Heart left ventricle (tissue), 13 donors: ENCODE results near the gene SCFD2.

Experiments
- POLR2A ChIP-seq, 2 donors: fragments of 450-650 bp; IDR thresholded peaks; one replicate each; pipeline ENCODE4 v1.6.1; 2017; ENCODE audit warnings: antibody characterized with exemption in 2 of 2, mild to moderate bottlenecking in 2 of 2, moderate library complexity in 2 of 2
- TF ChIP-seq, protein P1 (sequence below), 12 donors: fragments of 200-600 bp; sonication (generic) in 4 of 12; IDR thresholded peaks; one replicate each; pipeline versions ENCODE4 v1.5.0 to v1.8.0; 2018 to 2022; ENCODE audit warnings: antibody characterized with exemption in 12 of 12, mild to moderate bottlenecking in 5 of 12
- donor health status: ischemic (EF 13 %, LVEDD 7.1; RV severe dilation, severe dysfunction).
- donor health status: DM: no; HTN: yes; CAD: no.
- donor health status: DM: no; HTN: no; CAD: no.
- donor health status: ischemic (EF 25% LVEDD 6.9; RV normal size, moderate dysfunction).
- donor health status: ischemic (EF 25% LVEDD 5.7; RV mildly dilated, moderate dysfunction).
- donor health status: ischemic (EF 35%, LVEDD 5.7; RV mildly dilated, moderate dysfunction).
- donor health status: nonischemic (EF 11% LVEDD 7.7; RV severe dilation, severe dysfunction).
- donor health status: DM: yes; HTN: yes; CAD: no.
- donor health status: PGD.
- donor health status: ischemic (EF 29% LVEDD 5.4; RV normal size, mild dysfunction).
- donor health status: nonischemic (EF 23%, LVEDD 6.1; RV moderate dilation, normal function).

DNA sequence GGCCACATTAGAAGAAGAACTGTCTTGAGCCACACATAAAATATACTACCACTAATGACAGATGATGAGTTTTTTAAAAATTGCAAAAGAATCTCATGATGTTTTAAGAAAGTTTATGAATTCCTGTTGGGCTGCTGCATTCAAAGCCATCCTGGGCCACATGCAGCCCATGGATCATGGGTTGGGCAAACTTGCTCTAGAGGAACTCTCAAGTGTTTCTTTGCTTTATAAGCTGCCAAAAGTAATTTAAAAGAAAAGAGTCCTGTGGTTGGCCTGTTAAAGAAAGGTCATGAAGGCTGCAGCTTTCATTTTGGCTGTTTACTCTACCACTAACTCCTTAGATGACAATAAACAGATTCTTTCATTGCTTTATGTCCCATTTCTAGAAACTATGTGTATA is 218.2 kb downstream of the SCFD2 start:
- TF ChIP-seq, protein P1, sequence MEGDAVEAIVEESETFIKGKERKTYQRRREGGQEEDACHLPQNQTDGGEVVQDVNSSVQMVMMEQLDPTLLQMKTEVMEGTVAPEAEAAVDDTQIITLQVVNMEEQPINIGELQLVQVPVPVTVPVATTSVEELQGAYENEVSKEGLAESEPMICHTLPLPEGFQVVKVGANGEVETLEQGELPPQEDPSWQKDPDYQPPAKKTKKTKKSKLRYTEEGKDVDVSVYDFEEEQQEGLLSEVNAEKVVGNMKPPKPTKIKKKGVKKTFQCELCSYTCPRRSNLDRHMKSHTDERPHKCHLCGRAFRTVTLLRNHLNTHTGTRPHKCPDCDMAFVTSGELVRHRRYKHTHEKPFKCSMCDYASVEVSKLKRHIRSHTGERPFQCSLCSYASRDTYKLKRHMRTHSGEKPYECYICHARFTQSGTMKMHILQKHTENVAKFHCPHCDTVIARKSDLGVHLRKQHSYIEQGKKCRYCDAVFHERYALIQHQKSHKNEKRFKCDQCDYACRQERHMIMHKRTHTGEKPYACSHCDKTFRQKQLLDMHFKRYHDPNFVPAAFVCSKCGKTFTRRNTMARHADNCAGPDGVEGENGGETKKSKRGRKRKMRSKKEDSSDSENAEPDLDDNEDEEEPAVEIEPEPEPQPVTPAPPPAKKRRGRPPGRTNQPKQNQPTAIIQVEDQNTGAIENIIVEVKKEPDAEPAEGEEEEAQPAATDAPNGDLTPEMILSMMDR (IDR thresholded peaks at IDR 0.05): no peak
- TF ChIP-seq POLR2A (IDR thresholded peaks at IDR 0.05): no peak
